GM18517 (cell line): ENCODE measurements around the gene MVD.
"Not testable (repeated sequence)": the region's sequence is repeated elsewhere in the genome, so short reads cannot be mapped to it uniquely, and the experiment has no call there.

Experiments used
- ATAC-seq: cut with Tn5 transposase; IDR thresholded peaks from one replicate; pipeline ENCODE4 v1.9.1; 2021; ENCODE audit warnings: mild to moderate bottlenecking, moderate library complexity; ENCODE audit not compliant: unreplicated experiment

The MVD gene

DNA sequence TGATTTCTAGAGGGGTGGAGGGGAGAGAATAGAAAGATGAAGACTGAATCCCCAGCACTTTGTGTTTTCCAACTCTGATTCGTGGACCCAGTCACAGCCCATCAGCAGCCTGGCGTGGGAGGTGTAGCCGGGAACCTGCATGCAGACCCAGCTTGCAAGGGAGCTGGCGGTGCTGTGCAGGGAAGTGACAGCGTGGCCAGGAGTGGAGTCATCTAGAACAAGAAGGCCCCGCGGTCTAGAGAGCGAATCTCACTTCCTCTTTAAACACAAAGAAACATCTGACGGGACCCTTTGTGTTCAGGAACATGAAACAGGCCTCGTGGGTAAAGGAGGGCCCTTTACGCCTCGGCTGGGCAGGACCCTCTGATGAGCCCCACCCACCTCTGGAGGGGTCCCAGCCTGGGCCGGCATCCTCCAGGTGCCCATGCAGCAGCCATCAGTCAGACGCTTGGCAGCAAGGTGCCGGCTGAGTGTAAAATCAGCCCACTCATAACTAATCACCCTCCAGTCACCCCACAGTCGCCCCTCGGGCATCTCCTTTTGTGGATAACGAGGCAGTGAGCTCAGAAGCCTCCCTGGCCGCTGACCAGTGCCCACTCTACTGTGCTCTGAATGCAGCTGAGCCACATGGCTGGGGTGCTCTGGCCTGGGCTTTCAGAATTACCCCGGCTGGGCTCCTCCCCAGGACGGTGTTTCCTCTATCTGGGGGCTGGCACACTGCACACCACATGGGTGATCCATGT lies 19.0 kb upstream of the MVD start:
- ATAC-seq: peak; percentile 73

DNA sequence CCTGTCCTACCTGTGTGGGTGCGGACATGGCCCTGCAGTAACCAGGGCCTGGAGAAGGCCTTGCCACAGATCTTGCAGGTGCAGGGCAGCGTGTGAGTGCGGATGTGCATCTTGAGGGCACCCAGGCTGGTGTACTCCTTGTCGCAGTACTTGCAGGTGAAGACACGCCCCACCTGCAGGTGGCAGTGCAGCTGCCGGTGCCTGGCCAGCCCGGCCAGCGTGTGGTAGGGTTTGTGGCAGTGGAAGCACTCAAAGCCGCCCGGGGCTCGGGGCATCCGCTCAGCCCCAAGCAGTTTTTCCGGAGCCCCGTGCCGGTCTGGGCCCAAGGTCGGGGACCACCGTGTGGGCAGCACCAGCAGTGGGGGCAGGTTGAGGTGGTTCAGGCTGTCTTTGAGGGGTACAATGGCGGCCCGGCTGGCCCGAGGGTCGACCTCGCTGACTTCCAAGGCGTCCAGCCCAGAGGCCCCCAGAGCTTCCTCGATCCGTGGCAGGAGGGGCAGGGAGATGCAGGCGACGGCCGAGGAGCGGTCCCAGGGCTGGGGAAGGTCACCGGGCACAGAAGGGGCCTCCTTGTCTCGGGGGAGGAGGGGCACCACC lies 18.3 kb upstream of the MVD start:
- ATAC-seq: no peak

DNA sequence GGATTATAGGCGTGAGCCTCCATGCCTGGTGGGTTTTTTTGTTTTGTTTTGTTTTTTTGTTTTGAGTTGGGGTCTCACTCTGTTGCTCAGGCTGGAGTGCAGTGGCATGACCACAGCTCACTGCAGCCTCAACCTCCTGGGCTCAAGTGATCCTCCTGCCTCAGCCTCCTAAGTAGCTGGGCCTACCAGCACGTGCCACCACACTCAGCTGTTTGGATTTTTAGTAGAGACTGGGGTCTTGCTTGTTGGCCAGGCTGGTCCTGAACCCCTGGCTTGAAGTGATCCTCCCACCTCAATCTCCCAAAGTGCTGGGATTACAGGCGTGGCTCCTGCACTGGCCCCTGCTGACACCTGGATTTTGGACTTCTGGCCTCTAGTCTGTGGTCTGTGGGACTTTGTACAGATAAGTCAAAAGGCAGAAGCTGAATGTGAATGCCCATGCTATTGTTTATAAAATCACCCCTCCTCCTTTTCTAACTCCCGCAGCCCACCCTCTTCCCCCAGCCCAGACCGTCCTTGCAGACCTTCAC lies 17.7 kb upstream of the MVD start:
- ATAC-seq: no peak

DNA sequence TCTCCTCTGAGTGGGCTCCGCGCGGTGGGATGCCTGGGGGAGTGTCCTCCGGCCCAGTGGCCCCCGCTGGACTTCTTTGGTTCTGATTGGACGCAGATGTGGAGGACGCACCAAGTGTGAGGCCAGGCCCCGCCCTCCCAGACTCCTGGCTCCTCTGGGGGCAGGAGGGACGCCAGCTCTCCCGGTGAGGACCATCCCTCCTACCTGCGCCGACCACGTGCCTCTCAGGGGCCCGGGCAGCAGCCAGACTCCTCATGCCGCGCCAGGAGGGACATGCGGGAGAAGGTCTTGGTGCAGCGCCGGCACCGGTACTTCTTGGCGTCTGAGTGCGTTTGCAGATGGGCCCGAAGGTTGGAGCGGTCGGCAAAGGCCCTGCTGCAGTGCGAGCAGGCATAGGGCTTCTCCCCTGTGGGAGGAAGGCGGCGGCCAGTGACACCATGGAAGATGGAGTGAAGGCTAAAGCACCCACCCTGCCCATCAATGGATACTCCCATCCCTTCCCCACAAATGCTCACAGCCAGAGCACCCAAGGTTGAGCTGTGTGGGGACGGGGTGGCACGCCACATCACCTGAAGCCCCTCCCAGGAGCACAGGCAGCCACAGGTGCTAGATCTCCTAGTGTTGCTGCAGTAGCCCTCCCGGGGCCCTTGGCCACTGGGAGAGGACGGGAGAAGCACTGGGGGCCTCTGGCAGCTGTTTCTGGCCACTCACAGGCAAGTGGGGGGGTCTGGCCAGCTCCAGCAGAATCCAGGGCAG lies 15.5 kb upstream of the MVD start:
- no peak for ATAC-seq

DNA sequence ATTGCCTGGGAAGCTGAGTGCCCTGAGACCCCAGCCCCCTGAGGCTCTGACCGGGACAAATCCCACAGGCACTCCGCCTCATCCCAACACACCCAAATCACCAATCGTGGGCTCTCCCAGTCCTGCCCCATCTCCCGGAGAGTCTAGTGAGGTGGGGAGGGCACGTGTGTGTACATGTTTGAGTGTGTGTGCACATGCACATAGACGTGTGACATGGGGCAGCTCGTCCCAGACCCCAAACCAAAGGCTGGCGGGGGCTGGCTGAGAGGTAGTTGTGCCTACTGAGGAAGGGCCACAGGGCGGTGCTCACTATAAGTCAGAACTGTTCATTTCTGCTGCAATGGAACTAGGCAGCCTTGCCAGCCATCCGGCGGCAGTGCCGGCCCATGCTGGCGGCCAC lies 14.8 kb upstream of the MVD start:
- ATAC-seq: no peak

DNA sequence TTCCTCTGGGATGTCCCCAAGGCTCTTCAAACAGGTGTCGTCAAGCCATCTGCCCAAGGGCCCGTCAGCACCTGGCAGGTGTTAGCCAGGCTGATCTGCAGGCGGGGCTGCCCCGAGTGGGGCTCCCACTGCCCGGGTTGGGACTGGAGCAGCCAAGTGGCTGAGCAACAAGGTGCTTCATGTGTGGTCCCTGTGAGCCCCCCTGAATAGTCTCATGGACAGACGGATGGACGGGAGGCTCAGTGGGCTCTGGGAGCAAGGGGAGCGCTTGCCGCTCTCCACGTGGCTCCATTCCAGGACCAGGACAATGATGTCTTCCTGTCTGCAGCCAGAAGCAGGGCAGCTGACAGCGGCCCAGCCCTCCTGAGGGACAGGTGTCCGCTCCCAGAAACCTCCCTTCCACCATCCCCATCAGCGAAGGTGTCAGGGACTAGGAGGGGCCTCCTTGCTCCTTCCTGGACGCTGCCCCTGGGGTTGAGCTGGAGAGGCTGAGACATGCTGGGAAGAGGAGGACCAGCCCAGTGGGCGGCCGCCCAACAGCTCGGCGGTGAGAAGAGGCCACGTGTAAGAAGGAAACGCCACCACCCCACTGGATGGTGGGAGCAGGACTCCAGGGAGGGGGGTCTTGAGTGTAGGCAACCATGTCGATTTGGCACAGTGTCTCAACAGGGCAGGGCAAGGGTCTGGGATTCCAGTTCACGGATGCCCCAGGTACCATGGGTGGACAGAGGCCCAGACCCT lies 13.8 kb upstream of the MVD start:
- ATAC-seq: no peak

DNA sequence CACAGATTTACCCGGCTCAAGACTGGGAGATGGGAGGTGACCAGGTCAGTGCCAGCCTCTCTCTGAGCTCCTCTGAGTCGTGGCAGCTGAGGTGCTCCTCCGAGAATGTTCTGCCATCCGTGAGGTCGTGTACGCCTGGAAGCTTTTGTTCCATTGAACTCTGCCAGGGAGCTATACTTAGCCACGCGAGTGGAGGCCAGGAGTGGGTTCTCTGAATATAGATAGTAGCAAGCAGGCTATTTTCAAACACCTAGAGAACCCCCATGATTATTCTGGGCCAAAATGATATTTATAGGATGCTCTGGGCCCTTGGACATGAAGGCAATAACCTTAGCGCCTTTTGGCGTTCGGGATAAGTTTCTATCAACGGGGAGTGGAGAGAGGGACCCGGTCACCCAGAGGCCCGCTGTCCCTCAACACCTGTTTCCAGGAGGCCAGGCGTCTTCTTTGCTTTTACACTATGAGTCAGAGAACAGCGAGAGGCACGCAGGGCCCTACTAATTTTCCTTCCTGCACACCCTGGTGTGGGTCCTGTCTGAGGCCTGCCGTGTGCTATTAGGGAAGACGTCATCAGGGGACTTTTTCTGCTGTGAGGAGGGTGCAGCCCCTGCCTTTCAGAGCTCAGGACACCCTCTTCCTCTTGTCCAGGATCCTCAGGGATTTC lies 11.0 kb upstream of the MVD start:
- ATAC-seq: no peak

DNA sequence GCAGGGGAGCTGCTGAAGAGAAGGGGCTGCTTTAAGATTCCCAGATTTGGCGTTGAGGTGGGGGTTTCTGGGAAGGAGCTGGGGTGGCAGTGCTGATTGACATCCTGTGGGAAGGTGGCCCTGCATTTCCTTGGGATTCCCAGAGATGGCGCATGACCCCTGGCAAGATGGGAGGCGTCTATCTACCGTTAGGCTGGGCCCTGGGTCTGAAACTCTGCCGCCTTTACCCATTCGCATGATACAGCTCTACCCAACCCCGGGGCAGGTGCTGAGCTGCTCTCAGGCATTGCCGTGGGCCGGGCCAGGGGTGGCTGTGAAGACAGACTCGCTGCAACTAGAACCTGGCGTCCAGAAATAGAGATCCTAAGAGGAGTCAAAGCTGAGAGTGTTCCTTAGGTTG lies 9.9 kb upstream of the MVD start:
- ATAC-seq: no peak

DNA sequence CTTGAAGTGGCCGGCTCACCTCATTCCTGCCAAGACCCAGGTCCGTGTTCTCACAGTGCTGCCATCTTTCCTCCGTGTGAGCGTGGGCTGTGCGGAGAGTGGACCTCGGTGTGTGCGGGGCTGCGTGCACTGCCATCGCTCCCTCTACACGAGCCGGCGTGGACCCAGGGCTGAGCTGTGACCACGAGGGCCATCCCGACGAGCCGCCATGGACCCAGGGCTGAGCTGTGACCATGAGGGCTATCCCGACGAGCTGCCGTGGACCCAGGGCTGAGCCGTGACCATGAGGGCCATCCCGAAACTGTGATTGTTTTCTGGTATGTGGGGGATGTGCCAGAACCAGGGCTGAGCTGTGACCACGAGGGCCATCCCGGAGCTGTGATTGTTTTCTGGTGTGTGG lies 8.9 kb upstream of the MVD start:
- no peak for ATAC-seq

DNA sequence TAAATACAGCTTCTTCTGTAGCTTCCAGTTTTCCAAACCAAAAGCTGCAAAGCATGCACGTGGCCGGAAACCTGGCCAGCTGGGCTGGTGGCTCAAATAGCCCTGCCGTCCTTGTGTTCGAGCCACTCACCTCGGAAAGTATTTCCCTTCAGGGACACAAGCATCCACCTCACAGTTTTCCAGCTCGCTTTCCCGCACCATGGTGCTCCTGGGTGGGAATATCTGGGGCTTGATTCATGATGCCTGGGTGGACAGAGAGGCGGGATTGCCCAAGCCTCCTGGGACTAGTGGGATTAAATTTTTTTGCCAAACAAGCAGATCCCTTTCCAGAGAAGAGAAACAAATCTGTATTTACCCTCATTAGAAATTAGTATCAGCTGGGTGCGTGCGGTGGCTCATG lies 7.1 kb upstream of the MVD start:
- ATAC-seq: no peak

DNA sequence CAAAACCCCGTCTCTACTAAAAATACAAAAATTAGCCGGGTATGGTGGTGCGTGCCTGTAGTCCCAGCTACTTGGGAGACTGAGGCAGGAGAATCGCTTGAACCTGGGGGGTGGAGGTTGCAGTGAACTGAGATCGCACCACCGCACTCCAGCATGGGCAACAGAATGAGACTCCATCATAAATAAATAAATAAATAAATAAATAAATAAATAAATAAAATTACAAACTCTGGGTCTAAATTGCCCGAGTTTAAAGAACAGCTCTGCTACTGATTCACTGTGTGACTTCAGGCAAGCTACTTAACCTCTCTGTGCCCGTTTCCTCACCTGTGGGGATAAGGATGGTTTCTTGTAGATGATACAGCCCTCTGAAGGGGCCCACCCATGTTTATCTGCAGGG lies 6.6 kb upstream of the MVD start:
- ATAC-seq: not testable (repeated sequence)

DNA sequence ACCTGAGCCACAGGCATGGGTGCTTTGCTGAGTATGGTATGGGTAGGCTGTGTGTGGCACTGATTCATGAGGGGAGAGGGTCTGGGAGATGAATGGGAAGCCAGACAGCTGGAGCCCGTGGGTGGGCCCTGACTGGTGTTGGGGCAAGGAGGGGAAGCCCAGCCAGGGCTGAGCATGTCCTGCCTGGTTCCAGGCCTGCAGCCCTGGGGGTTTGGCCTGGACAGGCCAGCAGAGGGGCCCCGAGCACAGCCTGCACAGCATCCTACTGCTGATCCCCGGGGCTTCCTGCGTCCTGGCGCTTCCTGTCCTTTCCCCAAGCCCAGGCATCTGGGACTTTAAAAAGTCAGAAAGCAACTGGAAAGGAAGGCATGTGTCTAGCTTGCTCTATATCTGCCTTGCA lies 4.6 kb upstream of the MVD start:
- ATAC-seq: no peak

DNA sequence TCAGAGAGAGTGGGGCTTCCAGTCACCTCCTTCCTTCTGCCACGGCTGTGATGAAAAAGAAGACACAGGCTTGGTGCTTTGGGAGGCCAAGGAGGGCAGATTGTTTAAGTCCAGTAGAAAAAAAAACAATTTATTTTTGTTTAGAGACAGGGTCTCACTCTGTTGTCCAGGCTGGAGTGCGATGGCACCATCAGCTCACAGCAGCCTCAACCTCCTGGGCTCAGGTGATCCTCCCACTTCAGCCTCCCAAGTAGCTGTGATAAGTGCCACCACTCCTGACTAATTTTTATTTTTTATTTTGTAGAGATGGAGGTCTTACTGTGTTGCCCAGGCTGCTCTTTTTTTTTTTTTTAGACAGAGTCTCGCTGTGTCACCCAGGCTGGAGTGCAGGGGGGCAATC lies 2.7 kb upstream of the MVD start:
- ATAC-seq: no peak

DNA sequence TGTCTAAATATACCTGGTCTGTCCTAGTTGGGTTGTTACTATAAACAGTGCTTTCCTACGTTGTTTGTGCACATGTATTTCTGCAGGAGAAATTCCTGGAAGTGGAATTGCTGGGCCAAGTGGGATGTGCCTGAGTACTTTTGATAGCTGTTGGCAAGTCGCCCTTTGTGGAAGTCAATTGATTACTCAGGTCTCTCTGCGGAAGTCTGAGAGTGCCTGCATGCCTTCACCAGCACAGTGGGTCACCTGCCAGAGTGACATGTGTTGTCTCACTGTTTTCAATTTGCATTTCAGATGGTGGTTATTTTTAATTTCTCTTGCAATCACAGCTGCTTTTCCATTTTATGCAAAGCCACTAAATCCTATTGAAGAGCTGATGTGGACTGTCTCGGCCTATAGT lies 2.3 kb upstream of the MVD start:
- no peak for ATAC-seq

DNA sequence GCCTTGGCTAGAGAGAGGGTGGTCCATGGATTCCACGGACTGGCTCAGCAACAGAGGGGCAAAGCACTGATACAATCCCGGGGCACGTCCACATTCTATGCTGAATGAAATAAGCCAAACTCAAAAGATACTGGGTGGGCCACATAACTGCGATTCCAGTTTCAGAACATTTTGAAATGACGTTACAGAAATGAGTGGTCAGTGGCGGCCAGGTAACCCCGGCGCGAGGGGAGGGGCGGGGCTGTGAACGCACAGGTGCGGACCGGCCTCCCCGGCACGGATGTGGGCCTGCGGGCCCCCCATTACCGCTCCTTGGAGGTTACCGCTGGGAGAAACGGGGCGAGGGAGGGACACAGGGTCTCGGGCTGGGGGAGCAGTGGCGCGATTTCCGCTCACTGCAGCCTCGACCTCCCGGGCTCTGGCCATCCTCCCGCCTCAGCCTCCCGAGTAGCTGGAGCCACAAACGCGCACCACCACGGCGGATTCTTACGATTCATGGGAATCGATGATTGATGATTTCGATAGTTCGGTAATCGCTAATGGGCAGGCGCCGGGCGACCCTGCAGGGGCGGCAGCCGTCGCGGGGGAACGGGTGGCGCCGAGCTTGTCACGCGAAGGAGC lies 559 bp downstream of the MVD start:
- ATAC-seq: peak; percentile 12

DNA sequence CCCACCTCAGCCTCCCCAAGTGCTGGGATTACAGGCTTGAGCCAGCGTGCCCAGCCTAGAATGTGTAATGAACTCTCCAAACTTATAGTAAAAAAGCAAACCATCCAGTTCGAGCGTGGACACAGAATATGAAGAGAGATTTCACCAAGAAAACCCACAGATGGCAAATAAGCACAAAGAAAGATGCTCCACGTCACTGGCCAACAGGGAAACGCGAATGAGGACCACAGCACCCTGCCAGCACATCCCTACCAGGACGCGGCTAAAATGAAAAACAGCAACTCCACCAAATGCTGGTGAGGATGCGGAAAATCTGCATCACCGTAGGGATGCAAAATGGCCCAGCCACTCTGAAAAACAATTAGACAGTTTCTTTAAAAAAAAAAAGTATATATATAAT lies 1.4 kb downstream of the MVD start:
- no peak for ATAC-seq

DNA sequence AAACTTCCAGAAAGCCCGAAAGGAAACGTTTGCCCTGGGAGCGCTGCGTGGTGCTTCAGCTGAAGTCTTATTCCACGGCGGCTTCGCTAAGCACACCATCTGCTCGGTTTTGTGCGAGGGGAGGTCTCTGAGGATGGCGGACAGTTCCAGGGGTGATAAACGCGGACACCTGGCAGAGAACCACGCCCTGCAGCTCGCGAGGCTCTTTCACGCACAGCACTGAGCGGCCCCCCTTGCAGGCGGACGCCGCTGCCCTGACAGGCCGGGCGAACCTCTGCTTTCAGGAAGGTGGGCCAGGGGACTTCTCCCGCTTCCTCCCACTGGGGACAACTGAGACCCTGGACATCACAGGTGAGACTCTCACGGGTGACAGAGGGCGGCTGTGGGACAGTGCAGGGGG lies 3.7 kb downstream of the MVD start:
- no peak for ATAC-seq

DNA sequence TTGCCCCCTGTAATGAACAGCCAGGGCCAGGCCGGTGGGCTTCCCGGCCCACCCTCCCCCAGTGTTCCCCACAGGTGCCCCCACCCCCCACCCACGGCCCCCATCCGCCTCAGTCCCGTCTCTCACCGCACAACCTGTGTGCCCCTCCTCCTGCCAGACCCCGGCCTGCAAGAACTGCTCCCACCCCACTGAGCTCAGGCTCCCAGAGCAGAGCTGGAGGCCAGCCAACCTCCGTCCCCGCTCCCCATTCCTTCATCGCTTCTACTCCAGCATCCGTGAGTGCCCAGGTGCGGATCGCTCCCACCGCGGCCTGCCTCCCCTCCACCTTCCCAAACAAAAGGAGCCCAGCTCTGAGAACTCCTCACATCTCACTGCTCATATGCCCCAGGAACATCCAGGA lies 4.2 kb downstream of the MVD start:
- no peak for ATAC-seq

DNA sequence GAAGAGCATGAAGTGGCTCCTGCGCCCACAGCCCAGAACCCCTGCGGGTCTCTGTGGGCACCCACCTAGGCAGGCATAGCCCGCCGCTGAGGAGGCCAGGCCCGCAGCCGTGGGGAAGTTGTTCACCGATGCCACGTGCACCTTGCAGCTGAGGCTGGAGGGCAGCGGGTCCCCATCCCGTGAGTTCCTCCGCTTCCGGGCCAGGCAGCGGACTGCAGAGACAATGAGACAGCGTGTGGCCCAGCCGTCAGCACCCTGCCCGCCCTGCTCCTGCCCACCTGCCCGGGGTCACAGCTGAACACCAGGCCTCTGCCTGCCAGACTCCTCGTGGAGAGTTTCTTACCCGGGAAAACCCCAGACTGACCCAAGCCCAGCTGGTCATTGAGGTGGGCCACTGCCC lies 5.5 kb downstream of the MVD start:
- ATAC-seq: no peak

DNA sequence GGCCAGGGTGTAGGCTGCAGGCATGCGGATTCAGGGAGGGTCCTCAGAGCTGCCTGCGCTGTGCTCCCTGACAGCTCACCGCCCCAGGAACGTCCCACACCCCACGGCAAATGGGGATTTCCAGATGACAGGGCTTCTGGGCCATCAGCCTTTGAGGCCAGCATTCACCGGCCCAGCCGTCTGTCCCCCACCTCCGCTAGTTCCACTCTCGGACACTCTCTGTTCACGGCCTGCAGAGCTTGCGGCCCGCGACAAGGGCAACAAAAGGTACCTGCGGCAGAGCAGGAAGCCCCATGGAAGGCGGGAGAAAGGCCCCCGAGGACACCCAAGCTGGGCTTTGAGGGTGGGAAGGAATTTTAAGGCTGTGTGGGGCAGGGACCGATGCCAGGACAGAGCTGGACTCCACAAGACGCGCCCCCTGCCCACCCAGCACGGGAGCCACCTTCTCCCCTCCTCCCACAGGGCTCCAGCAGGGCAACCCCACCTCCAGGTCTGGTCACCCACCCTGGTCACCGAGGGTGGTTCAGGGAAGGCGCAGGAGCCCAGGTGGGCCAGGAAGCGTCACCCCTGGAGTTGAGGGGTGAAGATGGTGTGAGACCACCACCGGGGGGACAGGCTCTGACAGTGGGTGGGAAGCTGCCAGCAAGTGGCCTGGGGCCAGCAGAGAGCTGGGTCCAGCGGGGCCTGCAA lies 6.5 kb downstream of the MVD start:
- no peak for ATAC-seq
